HG03439 (cell line): ENCODE results near the gene SEMA3F.

Experiments
- ATAC-seq: cut with Tn5 transposase; IDR thresholded peaks from one replicate; pipeline ENCODE4 v1.9.1; 2021; ENCODE audit warnings: mild to moderate bottlenecking, moderate library complexity; ENCODE audit not compliant: unreplicated experiment

The SEMA3F gene

DNA sequence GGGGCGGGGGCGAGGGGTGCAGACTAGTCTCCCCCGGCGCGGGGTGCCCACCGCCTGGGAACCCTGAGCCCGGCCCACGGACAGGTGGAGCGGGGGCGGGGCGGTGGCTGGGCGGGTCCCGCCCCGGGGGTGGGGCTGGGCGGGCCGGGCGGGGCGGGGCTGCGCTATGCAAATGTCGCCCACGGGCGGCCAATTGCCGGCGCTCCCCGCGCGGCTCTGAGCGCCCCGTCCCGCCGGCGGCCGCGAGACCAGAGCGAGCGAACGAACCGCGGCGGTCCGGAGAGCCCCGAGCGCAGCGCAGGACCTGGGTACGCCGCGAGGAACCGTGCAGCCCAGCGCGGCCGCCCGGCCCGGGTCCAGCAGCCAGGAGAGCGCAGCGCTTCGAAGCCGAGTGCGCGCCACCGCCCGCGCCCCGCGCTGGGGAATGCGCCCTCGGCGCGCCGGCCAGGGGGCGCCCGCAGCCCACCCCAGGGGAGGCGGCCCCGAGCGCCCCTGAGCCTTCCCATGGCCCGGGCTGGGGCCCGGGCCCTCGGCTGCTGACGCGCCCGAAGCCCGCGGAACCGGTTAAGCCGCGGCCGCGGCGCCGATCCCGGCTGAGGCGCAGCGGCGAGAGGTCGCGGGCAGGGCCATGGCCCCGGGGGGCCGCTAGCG lies at the start of gene SEMA3F:
TSS of gene SEMA3F (plus strand) at position 485 of the 651 bp plus-strand sequence. CDS start 4,299 bp downstream, outside the sequence.
- peak; percentile 67 for ATAC-seq

DNA sequence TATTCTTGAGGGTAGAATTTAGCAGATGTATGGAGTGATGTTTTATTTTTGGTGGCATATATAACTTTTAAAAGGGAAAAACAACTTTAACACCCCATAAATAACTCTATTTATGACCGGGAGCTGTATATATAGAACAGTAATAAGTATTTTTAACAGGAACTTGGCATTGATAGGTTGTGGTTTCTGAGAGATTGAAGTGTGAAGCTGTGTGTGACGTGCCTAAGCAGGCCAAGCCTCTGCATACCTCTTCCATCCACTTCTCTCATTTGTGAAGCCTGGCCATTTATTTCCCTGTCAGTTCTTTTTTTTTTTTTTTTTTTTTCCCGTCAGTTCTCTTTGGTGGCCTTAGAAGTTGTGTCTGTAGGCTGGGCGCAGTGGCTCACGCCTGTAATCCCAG lies 43.4 kb upstream of the SEMA3F start:
- ATAC-seq = no peak

DNA sequence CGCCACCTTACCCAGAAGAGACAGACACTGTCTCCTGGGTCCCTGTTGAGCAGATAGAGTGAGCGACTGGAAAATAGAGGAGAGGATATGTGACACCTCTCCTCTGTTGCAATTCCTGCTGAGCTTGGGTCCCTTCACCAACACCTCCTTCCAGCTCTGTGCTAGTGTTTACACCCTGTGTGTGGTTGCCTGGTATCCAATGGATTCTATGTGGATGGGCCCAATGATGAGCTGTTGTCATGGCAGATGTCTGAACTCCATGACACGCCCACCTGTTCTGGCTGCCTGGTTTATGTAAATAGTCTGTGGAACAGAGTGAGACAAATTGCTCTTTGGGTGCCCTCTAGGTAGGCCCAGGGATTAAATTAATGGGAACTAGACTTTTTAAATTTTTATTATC lies 42.7 kb upstream of the SEMA3F start:
- ATAC-seq = no peak

DNA sequence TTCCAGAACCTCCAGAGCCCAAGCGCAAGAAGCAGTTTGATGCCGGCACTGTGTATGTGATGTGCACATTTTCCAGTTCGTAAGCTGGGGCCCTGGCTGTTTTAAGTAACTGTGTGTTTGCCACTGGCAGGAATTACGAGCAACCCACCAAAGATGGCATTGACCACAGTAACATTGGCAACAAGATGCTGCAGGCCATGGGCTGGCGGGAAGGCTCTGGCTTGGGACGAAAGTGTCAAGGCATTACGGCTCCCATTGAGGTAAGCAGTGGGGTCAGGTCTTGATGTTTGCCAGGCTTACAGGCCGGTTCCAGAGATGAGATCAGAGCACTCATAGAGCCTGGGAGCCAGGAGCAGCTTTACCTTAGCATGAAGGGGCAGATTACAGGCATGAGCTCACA lies 38.0 kb upstream of the SEMA3F start:
- ATAC-seq = no peak

DNA sequence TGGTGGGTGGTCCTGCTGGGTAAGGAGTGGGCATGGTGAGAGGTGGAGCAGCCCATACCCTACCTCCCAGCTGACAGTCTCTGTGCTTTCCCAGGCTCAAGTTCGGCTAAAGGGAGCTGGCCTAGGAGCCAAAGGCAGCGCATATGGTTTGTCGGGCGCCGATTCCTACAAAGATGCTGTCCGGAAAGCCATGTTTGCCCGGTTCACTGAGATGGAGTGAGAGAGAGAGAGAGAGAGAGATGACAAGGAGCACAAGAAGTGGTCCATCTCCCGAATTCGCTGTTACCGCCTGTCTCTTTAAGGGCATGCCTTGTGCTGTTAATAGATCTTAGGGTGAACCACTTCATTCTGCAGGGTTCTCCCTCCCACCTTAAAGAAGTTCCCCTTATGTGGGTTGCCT lies 36.9 kb upstream of the SEMA3F start:
- no peak for ATAC-seq

DNA sequence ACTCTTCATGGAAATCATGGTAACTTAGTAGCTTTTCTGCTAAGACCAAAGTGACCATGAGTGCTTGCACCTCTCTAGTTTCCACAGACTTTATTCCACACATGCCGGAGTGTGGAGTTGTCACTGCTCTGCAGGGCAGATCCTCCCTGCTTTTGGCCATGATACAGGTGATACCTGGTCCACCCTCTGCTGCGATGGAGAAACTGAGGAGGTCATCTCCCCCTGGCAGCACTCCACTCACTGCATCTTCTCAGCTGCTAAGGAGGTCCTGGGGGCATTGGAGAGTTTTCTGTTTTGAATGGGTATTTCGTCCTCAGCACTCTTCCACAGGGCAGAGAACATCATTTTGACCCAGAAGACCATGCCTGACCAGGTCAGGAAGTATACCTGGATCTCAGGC lies 35.3 kb upstream of the SEMA3F start:
- ATAC-seq = no peak

DNA sequence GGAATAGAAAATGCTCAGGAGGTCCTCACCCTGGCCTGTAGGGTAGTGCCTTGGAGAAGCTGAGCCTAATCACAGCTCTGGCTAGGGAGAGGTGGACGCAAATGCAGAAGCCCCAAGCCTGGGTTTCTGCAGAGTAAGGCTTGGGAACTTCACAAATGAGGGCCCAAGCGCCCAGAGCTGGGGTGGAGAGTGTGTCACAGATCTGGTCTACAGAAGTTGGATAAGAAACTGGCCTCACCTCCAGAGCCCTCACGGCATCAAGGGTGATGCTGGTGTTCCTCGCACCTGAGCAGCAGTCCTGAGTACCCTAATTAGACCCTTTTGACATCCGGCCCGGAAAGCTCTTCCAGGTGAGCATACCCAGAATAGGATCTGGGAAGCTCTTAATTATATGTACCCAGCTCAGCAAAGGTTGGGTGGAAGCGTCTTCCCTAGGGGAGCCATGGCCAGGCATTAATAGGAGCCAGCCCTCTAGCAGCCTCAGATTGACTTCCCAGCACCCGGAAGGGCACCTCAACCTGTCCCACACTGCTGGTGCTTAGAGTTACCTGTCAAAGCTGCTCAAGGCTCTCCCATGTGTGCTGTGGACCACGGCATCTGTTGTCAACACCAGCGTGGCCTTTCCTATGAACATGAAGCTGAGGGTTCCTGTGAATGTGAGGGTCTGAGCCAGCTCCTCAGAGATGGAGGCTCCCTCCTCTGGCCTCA lies 34.6 kb upstream of the SEMA3F start:
- no peak for ATAC-seq

DNA sequence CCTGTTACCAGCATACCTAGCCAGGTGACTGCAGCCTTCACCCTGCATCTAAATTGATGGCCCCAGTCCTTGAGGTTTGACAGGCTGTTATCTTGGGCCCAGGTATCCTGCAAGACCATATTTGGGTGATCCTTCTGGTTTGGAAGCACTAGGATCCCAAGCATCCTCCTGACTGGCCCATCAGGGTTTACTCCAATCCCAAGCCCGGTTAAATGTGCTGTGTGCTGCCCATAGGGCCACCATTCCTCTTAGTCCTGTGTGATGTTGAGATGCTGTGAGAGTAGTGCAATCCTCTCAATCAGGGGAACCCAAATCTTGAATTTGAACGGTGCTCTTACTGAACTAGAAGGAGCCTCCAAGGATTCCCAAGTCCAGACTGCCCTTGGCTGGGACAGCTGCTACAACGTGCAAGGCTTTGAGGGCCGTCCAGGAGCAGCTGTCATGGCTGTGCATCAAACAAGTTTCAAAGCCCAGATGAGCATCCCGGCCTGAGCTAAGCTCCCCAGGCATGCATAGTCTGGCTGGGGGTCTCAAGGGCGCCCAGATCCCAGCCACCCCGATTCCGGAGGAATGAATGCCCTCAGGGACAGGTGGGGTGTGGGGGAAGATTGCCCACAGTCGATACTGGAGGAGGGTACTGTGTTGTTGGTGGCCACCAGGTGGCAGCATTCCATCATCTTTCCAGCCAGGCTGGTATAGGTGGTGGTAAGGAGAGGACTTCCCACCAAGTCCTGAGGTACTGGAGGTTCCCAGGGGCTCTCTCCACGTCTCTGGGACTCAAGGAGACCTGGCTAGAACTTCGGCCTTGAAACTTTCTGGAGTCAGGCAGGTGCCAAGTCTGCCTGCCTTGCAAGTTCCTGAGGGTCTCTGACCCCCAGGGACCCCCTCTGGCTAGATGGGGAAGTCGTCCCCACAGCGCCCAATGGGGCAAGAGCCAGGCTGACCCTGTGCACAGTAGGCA lies 33.8 kb upstream of the SEMA3F start:
- peak; percentile 46 for ATAC-seq

DNA sequence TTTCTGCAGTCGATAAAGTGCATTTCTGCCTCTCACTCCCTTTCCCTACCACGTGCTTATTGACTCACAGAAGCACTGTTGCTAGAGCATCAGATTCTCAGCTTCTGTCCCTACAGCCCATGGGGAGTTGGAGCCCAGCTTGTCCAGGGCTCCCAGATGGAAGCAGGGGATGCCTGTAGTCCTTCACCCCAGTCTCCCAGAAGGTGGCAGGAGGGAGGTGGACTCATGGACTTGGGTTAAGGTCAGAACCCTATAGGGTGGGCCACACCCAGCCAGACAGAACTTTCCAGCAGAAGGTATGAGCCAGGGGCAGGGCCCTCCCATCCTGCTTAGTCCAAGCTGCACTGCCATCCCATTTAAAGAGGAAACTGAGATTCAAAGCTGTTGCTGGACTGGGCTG lies 33.1 kb upstream of the SEMA3F start:
- no peak for ATAC-seq

DNA sequence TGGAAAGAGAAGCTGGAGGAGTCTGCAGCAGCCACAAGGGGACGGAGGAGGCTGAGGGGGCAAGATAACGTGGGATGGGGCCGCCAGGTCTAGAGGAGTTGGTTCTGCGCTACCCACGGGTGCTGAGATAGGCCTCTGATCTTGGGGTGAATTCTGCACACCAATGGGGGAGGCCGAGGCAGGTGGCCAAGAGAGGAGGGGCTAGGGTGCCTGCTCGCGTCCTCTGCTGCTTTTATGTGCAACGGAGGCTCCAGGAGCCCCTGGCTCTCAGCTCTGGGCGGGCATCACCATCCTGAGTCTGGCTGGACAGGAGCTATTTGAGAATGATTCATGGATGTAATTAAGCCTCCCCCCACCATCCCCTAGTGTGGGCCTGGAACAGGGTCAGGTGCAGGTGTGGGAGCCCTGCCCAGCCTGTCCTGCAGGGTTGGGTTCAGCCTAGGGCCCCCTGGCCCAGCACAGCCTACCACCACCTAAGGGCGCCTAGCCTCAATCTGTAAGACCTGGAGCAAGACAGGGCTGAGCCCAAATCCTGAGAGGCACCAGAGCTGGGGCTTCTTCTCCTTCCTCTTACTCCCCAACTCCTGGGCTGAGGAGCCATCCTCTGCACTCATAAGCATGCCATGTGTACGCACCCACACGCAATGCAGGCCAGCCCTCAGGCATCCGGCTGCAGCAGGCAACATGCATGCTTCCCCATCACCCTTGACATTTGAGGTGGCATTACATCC lies 32.3 kb upstream of the SEMA3F start:
- no peak for ATAC-seq

DNA sequence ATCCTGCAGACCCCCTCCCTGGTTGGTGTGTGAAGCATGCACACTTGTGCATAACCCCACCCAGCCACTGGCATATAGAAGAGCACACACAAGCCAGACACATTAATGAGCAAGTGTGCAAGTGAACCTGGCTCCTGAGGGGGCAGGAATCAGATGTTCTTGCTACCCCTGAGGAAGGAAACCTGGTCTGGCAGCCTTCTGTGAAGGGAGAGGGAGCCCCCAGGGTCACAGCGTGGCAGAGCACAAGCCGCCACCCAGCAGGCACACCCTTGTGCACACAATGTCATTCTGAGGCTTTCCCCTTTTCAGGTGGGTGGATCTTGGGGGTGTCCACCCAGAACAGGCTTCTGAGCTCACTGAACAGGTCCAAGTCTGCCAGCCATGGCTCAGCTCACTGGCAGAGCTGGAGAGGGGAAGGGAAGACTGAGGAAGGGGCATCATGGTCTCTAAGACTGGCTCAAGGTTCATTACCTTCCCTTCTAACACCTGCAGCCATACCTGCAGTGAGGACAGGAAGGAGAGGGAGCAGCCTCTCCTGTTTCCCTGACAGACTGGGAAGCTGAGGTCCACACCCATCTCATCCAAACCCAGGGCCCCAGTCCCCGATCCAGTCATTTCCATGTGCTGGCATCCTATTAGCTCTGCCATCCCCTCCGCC lies 31.6 kb upstream of the SEMA3F start:
- no peak for ATAC-seq

DNA sequence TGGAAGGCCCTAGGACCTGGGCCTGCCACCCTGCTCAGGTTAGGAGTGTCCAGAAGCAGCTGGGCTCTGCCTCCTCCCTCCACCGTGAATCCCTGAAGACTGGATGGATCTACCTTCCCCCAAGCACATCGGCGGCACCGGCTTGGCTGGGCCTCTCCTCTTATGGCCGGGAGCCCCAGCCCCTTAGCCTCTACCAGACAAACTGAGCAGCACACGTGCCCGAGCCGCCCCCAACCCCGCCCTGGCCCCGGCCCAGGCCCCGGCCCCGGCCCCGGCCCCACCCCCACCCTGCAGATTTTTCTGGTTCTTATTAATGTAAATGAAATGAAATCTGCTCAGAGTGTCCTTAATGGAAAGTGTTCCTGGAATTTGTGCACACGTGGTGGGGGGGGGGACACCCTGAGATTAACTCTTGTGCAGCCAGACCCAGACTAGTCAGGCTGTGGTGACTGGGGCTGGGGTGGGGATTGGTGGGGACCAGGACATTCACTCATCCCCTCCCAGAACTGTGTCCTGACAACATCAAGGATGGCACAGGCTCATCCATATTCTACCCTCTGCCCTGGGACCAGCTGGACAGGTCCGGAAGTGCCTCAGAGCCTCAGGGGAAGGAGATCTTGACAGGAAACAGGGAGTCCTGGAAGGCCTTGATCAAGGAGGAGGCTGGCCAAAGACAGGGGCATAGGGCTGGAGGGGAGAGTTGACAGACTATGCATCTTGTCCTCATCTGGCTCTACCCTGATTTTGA lies 30.9 kb upstream of the SEMA3F start:
- no peak for ATAC-seq

DNA sequence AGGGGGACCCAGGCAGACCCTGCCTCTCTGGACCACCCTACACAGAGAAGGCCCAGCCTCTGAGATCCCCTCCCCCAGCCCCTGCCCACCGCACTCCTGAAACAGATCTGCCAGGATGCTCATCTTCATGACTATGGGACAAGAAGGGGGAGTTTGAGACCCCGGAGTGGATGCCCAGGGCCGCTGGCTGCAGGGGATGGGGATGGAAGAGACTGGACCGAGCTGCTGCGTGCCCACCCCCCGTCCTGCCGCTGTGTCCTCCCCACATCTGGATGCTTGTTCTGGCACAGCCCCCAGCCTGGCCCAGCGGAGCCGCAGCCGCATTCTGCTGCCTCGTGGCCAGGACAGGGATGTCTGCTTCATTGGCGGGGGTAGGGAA lies 30.3 kb upstream of the SEMA3F start:
- ATAC-seq = no peak

DNA sequence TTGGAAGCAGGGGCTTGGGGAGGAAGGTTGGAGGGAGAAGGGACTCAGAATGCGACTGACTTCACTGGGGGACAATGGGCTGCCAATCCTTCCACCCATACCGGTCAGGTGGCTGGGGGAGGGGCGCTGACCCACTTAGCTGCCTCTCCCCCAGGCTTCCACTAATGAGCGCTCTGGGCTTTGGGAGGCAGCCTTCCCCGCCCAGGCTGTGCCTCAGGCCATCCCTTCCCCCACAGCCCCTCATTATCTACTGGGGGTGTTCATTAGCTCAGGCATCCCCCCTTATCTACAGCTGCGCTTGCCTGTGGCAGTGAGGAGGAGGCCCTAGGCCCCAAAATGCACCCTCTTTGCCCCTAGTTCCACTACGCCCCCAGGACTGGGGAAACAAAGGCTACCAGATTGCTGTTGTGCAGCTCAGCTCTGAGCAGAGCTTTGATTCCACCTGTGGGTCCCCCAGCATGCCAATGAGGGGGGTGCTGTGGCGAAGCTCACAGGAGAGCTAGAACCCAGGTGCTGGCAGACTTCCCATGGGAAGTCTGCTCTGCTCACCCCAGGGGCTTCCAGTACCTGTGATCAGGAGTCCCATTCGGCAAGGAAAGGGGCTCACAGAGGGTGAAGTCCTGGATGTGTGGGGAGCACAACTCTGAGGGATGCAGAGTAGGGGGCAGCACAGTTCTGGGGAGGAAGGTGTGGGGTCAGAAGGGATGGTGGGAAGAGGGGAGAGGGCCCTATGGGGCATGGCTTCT lies 29.4 kb upstream of the SEMA3F start:
- no peak for ATAC-seq

DNA sequence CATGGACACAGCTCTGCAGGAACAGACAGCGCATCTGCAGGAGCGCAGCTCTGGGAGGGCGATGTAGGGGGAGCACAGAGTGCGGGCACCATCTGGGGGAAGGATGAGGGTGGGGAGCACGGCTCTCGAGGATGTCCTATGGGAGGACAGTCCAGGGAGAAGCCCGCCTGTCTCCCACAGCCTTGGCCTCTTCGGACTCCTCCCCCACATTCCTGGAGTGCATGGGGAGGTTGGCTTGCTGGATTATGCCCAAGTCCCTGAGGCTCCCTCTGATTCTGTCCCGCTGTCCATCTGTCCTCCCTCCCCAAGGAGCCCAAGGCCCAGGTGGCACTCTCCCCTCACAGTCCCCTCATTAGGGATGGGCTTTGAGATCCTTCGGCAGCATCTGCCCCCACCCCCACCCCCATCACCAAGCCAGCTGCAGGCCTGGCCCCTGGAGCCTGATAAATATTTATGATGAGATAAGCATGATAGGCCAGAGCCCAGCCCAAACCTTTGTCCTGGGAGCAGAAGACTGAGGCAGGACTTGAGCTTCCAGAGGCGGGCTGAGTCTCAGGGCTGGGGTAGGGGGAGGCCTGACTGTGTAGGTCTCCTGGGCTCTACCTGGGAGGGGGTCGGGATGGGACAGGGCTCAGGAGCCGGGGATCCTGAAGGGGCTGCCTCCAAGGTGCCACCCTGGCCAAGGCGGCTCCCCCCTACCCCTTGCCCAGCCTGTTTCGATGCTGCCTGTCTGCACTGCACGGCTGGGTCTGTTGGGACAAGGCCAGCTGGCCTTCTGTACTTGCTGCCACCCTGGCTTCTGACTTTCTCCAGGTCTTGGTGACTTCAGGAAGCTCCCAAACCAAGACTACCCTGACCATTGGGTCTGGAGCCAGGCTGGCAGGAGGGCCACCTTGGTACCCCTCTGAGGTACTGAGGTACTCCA lies 28.6 kb upstream of the SEMA3F start:
- no peak for ATAC-seq

DNA sequence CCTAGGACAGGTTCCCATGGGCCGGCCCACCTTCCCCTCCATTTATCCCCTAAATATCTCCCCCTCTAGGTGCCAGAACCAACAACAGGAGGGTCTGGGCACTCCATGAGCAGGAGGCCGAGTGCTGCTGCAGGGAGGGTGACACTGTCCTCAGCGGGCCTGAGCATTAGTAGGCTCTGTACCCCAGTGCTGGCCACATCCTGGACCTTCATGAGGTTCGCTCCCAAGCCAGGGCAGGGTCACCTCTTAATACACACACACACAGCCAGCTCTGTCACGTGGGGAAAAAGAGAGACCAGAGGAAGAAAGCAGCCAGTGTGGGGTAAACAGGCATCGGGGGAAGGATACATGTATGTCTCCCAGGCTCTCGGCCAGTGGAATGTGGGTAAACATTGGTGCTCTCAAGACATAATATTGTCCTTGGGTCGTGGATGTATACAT lies 27.9 kb upstream of the SEMA3F start:
- ATAC-seq = no peak

DNA sequence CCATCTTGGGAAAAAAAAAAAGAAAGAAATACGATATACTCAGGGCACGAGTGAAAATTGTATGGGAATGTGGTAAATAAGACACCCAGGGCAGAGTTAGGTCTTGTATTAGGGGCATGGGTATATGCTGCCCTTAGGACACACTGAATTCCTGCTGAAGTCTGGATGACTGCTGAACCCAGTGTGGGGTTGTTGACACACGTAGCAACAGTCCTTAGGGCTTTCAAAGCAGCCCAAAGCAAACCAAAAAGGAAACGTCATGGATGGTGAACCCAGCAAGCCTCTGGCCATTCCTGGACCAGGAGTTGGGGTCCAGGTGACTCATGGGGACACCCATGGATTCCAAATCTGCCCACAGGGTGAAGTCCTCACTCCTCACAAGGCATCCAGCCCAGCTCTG lies 27.1 kb upstream of the SEMA3F start:
- no peak for ATAC-seq

DNA sequence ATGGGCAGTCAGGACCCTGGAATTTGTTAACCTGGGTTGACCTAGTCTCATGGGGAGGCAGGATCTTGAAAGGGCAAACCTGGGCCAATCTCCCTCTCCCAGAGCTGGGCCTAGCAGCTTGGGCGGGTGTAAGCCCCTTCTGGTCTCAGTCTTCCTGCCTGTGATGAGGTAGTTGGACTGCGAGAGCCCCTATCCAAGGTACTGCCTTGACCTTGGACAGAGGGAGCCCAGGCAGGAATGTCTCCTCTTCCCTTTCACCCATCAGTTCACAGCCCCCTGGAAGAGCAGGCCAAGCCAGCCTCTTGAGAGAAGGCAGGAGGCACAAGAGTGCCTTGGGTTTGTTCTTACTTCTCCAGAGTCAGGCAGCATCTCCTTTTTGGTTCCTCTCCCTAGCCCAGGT lies 24.7 kb upstream of the SEMA3F start:
- no peak for ATAC-seq
